ENCODE results near the gene CAMK1D. TPM values are rescaled to one million over a fixed set of nuclear protein-coding genes. Genes with fewer than 3 reads are reported as not detected.

The CAMK1D gene
- total RNA-seq, 1 donor from 2014 or later: 36.3 TPM

DNA sequence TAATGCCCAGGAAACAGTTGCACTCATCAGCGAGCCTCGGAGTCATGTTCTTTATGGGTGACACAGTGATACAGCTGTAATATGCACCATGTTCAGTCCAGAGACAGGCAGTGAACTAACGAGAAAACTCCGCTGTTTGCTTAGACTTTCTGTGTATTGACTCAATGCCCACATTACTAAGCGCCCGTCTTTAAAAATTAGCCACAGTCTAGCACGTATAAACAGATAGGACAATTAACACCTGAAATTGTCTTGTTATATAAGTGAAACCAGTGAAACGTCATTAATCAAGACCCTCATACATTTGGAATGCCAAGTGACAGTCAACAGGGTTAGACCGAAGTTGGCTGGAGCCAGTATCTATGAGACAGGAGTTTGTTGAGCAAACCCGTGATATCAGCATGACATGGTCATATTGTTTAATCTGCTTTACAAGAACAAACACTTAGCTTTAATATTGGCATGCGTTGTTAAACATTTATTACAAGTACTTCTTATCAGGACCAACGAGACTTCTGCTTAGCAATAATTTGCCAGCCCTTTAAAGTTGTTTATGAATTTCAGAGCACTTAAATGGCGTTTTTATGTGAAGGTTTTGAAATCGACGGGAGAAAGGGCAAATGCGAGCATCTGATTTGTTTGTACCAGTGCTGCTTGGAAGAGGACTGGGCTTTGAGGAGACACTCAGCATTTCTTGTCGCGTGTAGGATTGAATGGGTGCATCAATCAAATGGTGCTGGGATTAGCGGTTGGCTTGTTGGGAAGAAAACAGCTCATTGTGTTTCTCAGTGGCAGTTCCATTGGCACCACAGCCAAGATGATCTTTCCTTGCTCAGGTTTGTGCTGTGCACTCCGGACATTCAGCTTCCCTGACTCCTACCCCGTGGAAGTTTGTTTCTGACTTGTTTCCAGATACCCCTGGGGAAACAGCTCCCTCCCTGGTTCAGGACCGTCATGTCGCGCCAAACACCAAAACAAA lies 56.3 kb downstream of the CAMK1D start:
- H3K27ac Mint-ChIP-seq (ENCODE audit: unreplicated experiment): no peak overlapping the region
- no peak overlapping the region for H3K4me3 Mint-ChIP-seq (ENCODE audit: unreplicated experiment)
- DNase-seq (ENCODE audit: low spot score): no peak

DNA sequence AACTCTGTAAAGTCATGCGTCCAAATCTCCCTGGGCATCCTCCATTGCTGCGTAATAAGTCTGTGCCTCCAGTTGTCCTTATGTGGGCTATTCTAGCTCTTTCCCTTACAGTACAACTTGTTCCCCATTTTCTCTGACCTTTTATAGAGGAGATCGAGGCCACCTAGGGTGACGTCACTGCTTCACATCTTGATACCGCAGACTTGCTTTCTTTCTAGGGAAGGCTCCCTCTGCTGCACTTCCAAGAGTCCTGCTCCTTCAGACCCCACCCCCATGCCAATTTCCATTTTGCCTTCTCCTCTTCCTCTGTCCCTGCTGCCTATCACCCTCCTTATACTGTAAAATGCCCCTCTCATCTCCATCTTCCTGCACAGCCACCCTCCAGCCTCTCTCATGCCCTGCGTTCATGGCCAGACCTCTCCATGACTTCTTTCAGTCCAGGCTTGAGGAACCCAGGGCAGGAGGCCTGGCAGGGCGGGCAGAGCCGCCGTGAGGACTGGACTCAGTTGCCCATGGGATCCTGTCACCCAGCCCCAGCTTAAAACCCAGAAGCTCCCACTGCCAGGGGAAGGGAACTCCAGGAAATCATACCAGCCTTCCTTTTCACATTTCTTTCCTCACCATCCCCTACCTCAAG lies 57.5 kb downstream of the CAMK1D start:
- Mint-ChIP-seq H3K27ac (ENCODE audit: unreplicated experiment) (no peak overlapping the region), H3K4me1 (ENCODE audit: low read depth) (peaks cover 10% of the 10 kb centered on the region), H3K27me3 (ENCODE audit: low read depth) (no peaks in the 10 kb centered on the region), H3K9me3 (ENCODE audit: low read depth) (no peaks in the 10 kb centered on the region), H3K4me3 (ENCODE audit: unreplicated experiment) (no peak overlapping the region), H3K36me3 (ENCODE audit: low read depth) (peaks cover 13% of the 10 kb centered on the region)
- TF ChIP-seq, protein P1, sequence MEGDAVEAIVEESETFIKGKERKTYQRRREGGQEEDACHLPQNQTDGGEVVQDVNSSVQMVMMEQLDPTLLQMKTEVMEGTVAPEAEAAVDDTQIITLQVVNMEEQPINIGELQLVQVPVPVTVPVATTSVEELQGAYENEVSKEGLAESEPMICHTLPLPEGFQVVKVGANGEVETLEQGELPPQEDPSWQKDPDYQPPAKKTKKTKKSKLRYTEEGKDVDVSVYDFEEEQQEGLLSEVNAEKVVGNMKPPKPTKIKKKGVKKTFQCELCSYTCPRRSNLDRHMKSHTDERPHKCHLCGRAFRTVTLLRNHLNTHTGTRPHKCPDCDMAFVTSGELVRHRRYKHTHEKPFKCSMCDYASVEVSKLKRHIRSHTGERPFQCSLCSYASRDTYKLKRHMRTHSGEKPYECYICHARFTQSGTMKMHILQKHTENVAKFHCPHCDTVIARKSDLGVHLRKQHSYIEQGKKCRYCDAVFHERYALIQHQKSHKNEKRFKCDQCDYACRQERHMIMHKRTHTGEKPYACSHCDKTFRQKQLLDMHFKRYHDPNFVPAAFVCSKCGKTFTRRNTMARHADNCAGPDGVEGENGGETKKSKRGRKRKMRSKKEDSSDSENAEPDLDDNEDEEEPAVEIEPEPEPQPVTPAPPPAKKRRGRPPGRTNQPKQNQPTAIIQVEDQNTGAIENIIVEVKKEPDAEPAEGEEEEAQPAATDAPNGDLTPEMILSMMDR (IDR thresholded peaks at IDR 0.05): no peak
- DNase-seq (ENCODE audit: low spot score): no peak

More for the DNA sequence above, 56.3 kb downstream of the CAMK1D start:
- Mint-ChIP-seq H3K4me1 (ENCODE audit: low read depth) (peaks cover 11% of the 10 kb centered on the region), H3K36me3 (ENCODE audit: low read depth) (peaks cover 13% of the 10 kb centered on the region), H3K9me3 (ENCODE audit: low read depth) (no peaks in the 10 kb centered on the region), H3K27me3 (ENCODE audit: low read depth) (no peaks in the 10 kb centered on the region)
- TF ChIP-seq, protein P1 (IDR thresholded peaks at IDR 0.05): no peak

DNA sequence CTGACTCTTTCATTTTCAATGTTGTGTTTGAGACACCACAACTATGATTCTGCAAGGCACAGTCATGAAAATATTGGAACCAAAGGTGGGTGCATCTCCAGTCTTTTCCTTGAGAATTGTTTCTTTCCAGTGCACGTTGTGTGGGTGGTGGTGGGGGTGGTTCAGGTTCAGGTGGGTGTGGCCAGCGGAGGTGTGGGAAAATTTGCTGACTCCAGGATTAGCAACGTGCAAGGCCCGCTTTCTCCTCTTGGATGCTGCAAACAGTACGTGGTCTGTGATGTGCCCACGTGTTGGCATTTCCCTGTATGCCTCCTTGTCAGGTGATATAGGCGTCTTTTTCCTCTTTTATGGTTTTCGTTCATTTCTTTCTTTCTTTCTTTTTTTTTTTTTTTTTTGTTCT lies 59.1 kb downstream of the CAMK1D start:
- Mint-ChIP-seq H3K4me1 (ENCODE audit: low read depth) (peaks cover 10% of the 10 kb centered on the region), H3K9me3 (ENCODE audit: low read depth) (peaks cover 3% of the 10 kb centered on the region), H3K27me3 (ENCODE audit: low read depth) (no peaks in the 10 kb centered on the region), H3K4me3 (ENCODE audit: unreplicated experiment) (no peak overlapping the region), H3K36me3 (ENCODE audit: low read depth) (peaks cover 14% of the 10 kb centered on the region), H3K27ac (ENCODE audit: unreplicated experiment) (no peak overlapping the region)
- no peak for DNase-seq (ENCODE audit: low spot score)
- TF ChIP-seq, protein P1 (IDR thresholded peaks at IDR 0.05): no peak

DNA sequence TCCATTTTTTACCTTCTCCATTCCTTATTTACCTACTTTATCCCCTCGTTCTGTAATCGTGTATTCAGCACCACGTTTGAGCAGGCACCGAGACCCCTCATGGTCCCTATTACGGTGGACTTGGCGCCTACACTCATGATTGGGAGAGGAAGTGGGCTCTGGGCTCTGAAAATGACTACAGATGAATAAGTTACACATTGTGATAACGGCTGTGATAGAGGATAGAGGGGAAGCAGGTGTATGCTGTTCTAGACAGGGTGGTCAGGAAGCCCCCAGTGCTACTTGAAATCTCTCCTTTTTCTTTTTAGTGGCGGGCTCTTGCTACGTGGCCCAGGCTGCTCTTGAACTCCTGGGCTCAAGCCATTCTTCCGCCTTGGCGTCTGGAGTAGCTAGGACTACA lies 59.8 kb downstream of the CAMK1D start:
- peaks cover 14% of the 10 kb centered on the region for H3K36me3 Mint-ChIP-seq (ENCODE audit: low read depth)
- H3K4me1 Mint-ChIP-seq (ENCODE audit: low read depth): peaks cover 12% of the 10 kb centered on the region
- H3K4me3 Mint-ChIP-seq (ENCODE audit: unreplicated experiment): no peak overlapping the region
- DNase-seq (ENCODE audit: low spot score): no peak
- peaks cover 3% of the 10 kb centered on the region for H3K9me3 Mint-ChIP-seq (ENCODE audit: low read depth)
- no peaks in the 10 kb centered on the region for H3K27me3 Mint-ChIP-seq (ENCODE audit: low read depth)
- TF ChIP-seq, protein P1 (IDR thresholded peaks at IDR 0.05): no peak
- H3K27ac Mint-ChIP-seq (ENCODE audit: unreplicated experiment): no peak overlapping the region

DNA sequence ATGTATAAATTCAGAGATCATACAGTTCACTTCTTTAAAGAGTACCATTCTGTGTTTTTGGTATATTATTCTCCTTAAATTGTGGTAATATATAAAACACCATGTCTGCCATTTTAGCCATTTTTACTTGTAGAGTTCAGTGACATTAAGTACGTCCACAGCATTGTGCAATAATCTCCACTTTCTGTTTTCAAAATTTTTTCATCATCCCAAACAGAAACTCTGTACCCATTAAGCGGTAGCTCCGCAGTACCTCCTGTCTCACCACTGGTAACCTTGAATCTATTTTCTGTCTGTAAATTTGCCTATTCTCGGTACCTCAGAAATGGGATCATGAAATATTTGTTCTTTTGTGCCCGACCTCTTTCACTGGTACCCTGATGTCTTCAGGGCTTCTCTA lies 60.3 kb downstream of the CAMK1D start:
- Mint-ChIP-seq H3K36me3 (ENCODE audit: low read depth) (peaks cover 14% of the 10 kb centered on the region), H3K4me1 (ENCODE audit: low read depth) (peaks cover 16% of the 10 kb centered on the region), H3K27me3 (ENCODE audit: low read depth) (no peaks in the 10 kb centered on the region), H3K4me3 (ENCODE audit: unreplicated experiment) (no peak overlapping the region), H3K9me3 (ENCODE audit: low read depth) (peaks cover 3% of the 10 kb centered on the region), H3K27ac (ENCODE audit: unreplicated experiment) (no peak overlapping the region)
- no peak for DNase-seq (ENCODE audit: low spot score)
- TF ChIP-seq, protein P1 (IDR thresholded peaks at IDR 0.05): no peak
